Heart left ventricle (tissue), 13 donors: ENCODE results near the gene TMTC2.

ENCODE experiments used
- POLR2A ChIP-seq, 2 donors: fragments of 450-650 bp; IDR thresholded peaks; one replicate each; pipeline ENCODE4 v1.6.1; 2017; ENCODE audit warnings: antibody characterized with exemption in 2 of 2, mild to moderate bottlenecking in 2 of 2, moderate library complexity in 2 of 2
- TF ChIP-seq, protein P1 (sequence below), 12 donors: fragments of 200-600 bp; sonication (generic) in 4 of 12; IDR thresholded peaks; one replicate each; pipeline versions ENCODE4 v1.5.0 to v1.8.0; 2018 to 2022; ENCODE audit warnings: antibody characterized with exemption in 12 of 12, mild to moderate bottlenecking in 5 of 12
- donor health status: ischemic (EF 13 %, LVEDD 7.1; RV severe dilation, severe dysfunction).
- donor health status: DM: no; HTN: yes; CAD: no.
- donor health status: DM: no; HTN: no; CAD: no.
- donor health status: ischemic (EF 25% LVEDD 6.9; RV normal size, moderate dysfunction).
- donor health status: ischemic (EF 25% LVEDD 5.7; RV mildly dilated, moderate dysfunction).
- donor health status: ischemic (EF 35%, LVEDD 5.7; RV mildly dilated, moderate dysfunction).
- donor health status: nonischemic (EF 11% LVEDD 7.7; RV severe dilation, severe dysfunction).
- donor health status: DM: yes; HTN: yes; CAD: no.
- donor health status: PGD.
- donor health status: ischemic (EF 29% LVEDD 5.4; RV normal size, mild dysfunction).
- donor health status: nonischemic (EF 23%, LVEDD 6.1; RV moderate dilation, normal function).

DNA sequence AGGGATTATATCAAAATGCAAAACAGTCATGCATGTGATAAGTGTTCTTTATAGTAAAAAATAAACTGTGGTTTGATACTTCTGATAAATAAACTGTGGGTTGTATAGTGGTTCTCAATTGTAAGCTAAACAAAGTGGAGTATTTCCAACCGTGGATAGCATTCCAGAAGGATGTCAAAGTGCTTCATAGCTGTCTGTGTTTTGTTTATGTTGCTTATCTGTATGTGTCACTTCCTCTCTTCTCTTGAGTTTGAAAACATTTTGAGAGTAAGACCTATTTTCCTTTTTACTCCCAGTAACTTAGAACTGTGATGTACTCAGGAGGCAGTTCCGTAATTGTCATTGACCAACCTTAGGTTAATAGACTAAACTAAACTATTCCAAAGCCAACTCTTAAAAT is 415.8 kb downstream of the TMTC2 start:
- TF ChIP-seq, protein P1, sequence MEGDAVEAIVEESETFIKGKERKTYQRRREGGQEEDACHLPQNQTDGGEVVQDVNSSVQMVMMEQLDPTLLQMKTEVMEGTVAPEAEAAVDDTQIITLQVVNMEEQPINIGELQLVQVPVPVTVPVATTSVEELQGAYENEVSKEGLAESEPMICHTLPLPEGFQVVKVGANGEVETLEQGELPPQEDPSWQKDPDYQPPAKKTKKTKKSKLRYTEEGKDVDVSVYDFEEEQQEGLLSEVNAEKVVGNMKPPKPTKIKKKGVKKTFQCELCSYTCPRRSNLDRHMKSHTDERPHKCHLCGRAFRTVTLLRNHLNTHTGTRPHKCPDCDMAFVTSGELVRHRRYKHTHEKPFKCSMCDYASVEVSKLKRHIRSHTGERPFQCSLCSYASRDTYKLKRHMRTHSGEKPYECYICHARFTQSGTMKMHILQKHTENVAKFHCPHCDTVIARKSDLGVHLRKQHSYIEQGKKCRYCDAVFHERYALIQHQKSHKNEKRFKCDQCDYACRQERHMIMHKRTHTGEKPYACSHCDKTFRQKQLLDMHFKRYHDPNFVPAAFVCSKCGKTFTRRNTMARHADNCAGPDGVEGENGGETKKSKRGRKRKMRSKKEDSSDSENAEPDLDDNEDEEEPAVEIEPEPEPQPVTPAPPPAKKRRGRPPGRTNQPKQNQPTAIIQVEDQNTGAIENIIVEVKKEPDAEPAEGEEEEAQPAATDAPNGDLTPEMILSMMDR (IDR thresholded peaks at IDR 0.05) = no peak
- TF ChIP-seq POLR2A (IDR thresholded peaks at IDR 0.05) = no peak
